Endothelial cell of umbilical vein (primary cell): ENCODE results near the gene NHS. TPM values are rescaled to one million over a fixed set of nuclear protein-coding genes. Genes with fewer than 3 reads are reported as not detected.
A peak's percentile ranks its signal among the peaks of the same experiment; 100 is the strongest.

Source experiments
- BruUV-seq: library from RNA; stranded (reverse); fragments of 400-500 nt; replicated peaks from 2 replicates; lab custom pipeline; 2021; lab: Mats Ljungman, UMichigan
- CTCF ChIA-PET: fragments of 300-600, 350-600 bp; sonication (Branson Sonifier 250); formaldehyde crosslinking; loops from one replicate; lab custom pipeline; 2021; ENCODE audit warnings: antibody characterized with exemption, inconsistent platforms; lab: Charles Lee
- POLR2A ChIA-PET: fragments of 300-600, 350-600 bp; sonication (Branson Sonifier 250); formaldehyde crosslinking; loops from one replicate; lab custom pipeline; 2021; ENCODE audit warnings: antibody characterized with exemption, inconsistent platforms; lab: Charles Lee
- DNase-seq: peaks from one replicate; pipeline ENCODE4 v3.0.0-alpha.2; 2011; ENCODE audit warnings: low read depth, low spot score
- FAIRE-seq: peaks from 2 replicates; lab custom pipeline; 2011; peaks lifted over from hg19 to GRCh38; lab: Jason Lieb, UNC
- H2AFZ ChIP-seq: 2 replicates; pipeline ENCODE4 v1.6.0; 2012; ENCODE audit warnings: low read depth, low read length, control low read depth, inconsistent platforms
- H3K27ac ChIP-seq: 2 replicates; pipeline ENCODE4 v1.5.1; 2011; ENCODE audit warnings: low read depth, mild to moderate bottlenecking, control low read depth, low read length, moderate library complexity; ENCODE audit not compliant: insufficient read depth
- H3K27me3 ChIP-seq, 2 experiments: 2 replicates each; pipeline versions ENCODE4 v1.6.0 to v1.6.1; 2011; ENCODE audit warnings: low read length in 2 of 2, mixed read lengths in 1 of 2; ENCODE audit not compliant: control insufficient read depth in 2 of 2, insufficient read depth in 2 of 2
- H3K36me3 ChIP-seq, 2 experiments: 2 replicates in 1 of 2; 3 replicates in 1 of 2; pipeline ENCODE4 v1.5.1; 2011; ENCODE audit warnings: low read length in 2 of 2, mild to moderate bottlenecking in 1 of 2, moderate library complexity in 1 of 2; ENCODE audit not compliant: control insufficient read depth in 2 of 2, insufficient read depth in 2 of 2; ENCODE audit errors: extremely low read depth in 1 of 2
- H3K4me1 ChIP-seq: 3 replicates; pipeline ENCODE4 v1.5.1; 2011; ENCODE audit warnings: mild to moderate bottlenecking, low read length; ENCODE audit not compliant: control insufficient read depth, insufficient read depth; ENCODE audit errors: extremely low read depth
- H3K4me2 ChIP-seq: 2 replicates; pipeline ENCODE4 v1.6.1; 2011; ENCODE audit warnings: low read length, control low read depth, mixed read lengths; ENCODE audit not compliant: insufficient read depth
- H3K4me3 ChIP-seq, 3 experiments: fragments of 200-600 bp in 1 of 3; sonication (generic), shearing (Covaris generic) in 1 of 3; replicated peaks in 1 of 3; 2 replicates each; pipeline ENCODE4 v1.5.1; 2011 to 2016; ENCODE audit warnings: control low read depth in 3 of 3, low read length in 3 of 3, mild to moderate bottlenecking in 2 of 3, inconsistent platforms in 1 of 3, low read depth in 1 of 3, moderate library complexity in 1 of 3; ENCODE audit not compliant: insufficient read depth in 1 of 3
- H3K79me2 ChIP-seq: 2 replicates; pipeline ENCODE4 v1.6.0; 2012; ENCODE audit warnings: low read length, inconsistent platforms; ENCODE audit not compliant: control insufficient read depth, insufficient read depth
- H3K9ac ChIP-seq: replicated peaks from 2 replicates; pipeline ENCODE3; 2011; ENCODE audit warnings: low read length, control low read depth; ENCODE audit not compliant: insufficient read depth; ENCODE audit errors: extremely low read depth
- H3K9me1 ChIP-seq: replicated peaks from 3 replicates; pipeline ENCODE4 v1.6.0; 2011; ENCODE audit warnings: mild to moderate bottlenecking, low read length; ENCODE audit not compliant: control insufficient read depth, insufficient read depth; ENCODE audit errors: extremely low read depth
- H3K9me3 ChIP-seq: replicated peaks from 2 replicates; pipeline ENCODE4 v1.5.1; 2012; ENCODE audit warnings: low read length, inconsistent platforms; ENCODE audit not compliant: control insufficient read depth, insufficient read depth
- H4K20me1 ChIP-seq: replicated peaks from 2 replicates; pipeline ENCODE3; 2011; ENCODE audit warnings: mild to moderate bottlenecking, low read length; ENCODE audit not compliant: control insufficient read depth, insufficient read depth; ENCODE audit errors: extremely low read depth
- EZH2 ChIP-seq: IDR thresholded peaks from 2 replicates; pipeline ENCODE4 v1.6.1; 2012; ENCODE audit warnings: borderline replicate concordance, low read depth, mild to moderate bottlenecking, moderate library complexity, low read length, inconsistent platforms; ENCODE audit not compliant: severe bottlenecking
- FOS ChIP-seq: IDR thresholded peaks from 2 replicates; pipeline ENCODE4 v1.6.1; 2011; ENCODE audit warnings: mild to moderate bottlenecking, low read length, moderate library complexity, borderline replicate concordance; ENCODE audit not compliant: insufficient read depth
- GATA2 ChIP-seq: IDR thresholded peaks from 2 replicates; pipeline ENCODE4 v1.7.0; 2011; ENCODE audit warnings: low read depth, mild to moderate bottlenecking, moderate library complexity, mixed read lengths, low read length; ENCODE audit not compliant: insufficient read length, insufficient read depth
- JUN ChIP-seq: IDR thresholded peaks from 2 replicates; pipeline ENCODE4 v1.6.1; 2011; ENCODE audit warnings: borderline replicate concordance, low read depth; ENCODE audit not compliant: insufficient read length, insufficient read depth
- MYC ChIP-seq: IDR thresholded peaks from one replicate; pipeline ENCODE4 v1.6.1; 2011; ENCODE audit warnings: mild to moderate bottlenecking, low read depth, low read length
- POLR2A ChIP-seq: IDR thresholded peaks from 2 replicates; pipeline ENCODE4 v1.6.1; 2012; ENCODE audit warnings: low read depth, mild to moderate bottlenecking, control low read depth, low read length
- POLR2AphosphoS5 ChIP-seq: IDR thresholded peaks from 2 replicates; pipeline ENCODE4 v1.6.1; 2012; ENCODE audit warnings: low read depth, mild to moderate bottlenecking, control low read depth, low read length, moderate library complexity; ENCODE audit not compliant: insufficient read depth
- dilution Hi-C: fragments of 300-500 bp; cut with MboI; formaldehyde crosslinking; loops from one replicate; pipeline ENCODE4 v1.15.0; 2019; ENCODE audit warnings: low sequenced_read_pairs; ENCODE audit not compliant: extremely low pct_ligation_motif_present
- intact Hi-C: fragments of 100-400 bp; cut with micrococcal nuclease; formaldehyde crosslinking; loops from one replicate; pipeline ENCODE4 v1.10.0; 2022
- polyA plus RNA-seq, 4 experiments: library from polyadenylated mRNA; depleted of rRNA in 3 of 4; stranded (reverse) in 3 of 4; unstranded in 1 of 4; fragments of >200 nt; gene quantifications; 2 replicates each; pipeline versions ENCODE4 v1.2.1 to v1.2.3, GENCODE V29; 2011 to 2012; ENCODE audit warnings: missing spikeins in 1 of 4
- total RNA-seq: library from RNA; stranded (reverse); gene quantifications from 2 replicates; pipeline ENCODE4 v1.2.3, GENCODE V29; 2021

The NHS gene
- total and polyA plus RNA-seq, 2 donors (not counting 3 experiments of a cell fraction or from before 2014, with no cell fraction given), result 0.07 to 0.46 TPM

DNA sequence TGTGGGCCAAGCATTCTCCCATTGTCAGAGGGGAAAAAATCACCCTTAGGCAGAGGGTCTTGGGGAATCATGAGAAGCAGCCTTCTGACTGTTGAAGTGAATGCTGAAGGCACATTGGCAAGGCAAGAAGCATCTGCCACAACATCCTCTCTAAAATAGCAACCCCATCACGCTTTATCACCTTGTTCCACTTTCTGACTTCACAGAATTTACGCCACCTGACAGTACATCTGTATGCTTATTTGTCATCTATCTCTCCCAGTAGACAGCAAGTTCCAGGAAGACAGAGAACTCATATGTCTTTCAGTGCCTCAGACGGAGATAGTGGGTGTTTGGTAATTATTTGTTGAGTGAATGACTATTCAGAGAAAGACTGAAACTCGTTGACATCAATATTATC is 293.9 kb downstream of the NHS start:
- DNase-seq (no peak), FAIRE-seq (no peak)
- Histone ChIP-seq H3K4me3 (no peak overlapping the region), H3K9me1 (no peaks in the 10 kb centered on the region), H3K9ac (no peak overlapping the region), H2AFZ (no peak overlapping the region), H3K4me2 (no peak overlapping the region), H3K79me2 (no peaks in the 10 kb centered on the region), H3K4me1 (no peaks in the 10 kb centered on the region), H3K27me3 (no peaks in the 10 kb centered on the region), H3K9me3 (no peaks in the 10 kb centered on the region), H3K27ac (no peak overlapping the region), H3K36me3 (no peaks in the 10 kb centered on the region), H4K20me1 (no peaks in the 10 kb centered on the region)
- intact Hi-C loops (no loop called here), dilution Hi-C loops (no loop called here)
- ChIA-PET CTCF (no interaction called here), POLR2A (no interaction called here)
- no TSS peak for BruUV-seq
- no peak for TF ChIP-seq GATA2

DNA sequence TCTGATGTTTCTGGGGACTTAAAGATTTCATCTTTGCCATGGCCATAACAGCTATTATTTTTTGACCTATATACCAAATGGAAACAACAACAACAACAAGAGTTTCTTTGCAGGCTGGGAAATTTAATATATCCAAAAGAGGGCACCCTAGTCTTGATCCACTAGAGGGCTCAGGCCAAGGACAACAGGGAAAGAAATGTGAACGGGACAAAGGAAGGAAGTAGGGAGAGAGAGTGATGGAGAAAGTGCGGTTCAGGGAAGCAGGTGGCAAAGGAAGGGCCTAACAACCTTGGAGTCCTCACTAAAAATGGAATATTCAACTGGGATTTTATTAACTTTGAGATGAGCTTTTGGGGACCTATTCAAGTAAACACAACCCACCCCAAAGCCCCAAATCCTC is 294.5 kb downstream of the NHS start:
- POLR2A ChIA-PET, result no interaction called here
- no peak overlapping the region for H3K9ac ChIP-seq
- H3K27me3 ChIP-seq, result no peaks in the 10 kb centered on the region
- H4K20me1 ChIP-seq, result no peaks in the 10 kb centered on the region
- H3K9me3 ChIP-seq, result no peaks in the 10 kb centered on the region
- dilution Hi-C loops (no loop called here), intact Hi-C loops (no loop called here)
- H3K27ac ChIP-seq, result no peak overlapping the region
- H3K4me2 ChIP-seq, result no peak overlapping the region
- TF ChIP-seq FOS, result no peak
- TF ChIP-seq JUN, result no peak
- TF ChIP-seq MYC, result no peak
- TF ChIP-seq EZH2, result no peak
- no peak for TF ChIP-seq POLR2AphosphoS5
- TF ChIP-seq POLR2A, result no peak
- no peak for TF ChIP-seq GATA2
- no TSS peak for BruUV-seq
- H3K36me3 ChIP-seq, result no peaks in the 10 kb centered on the region
- DNase-seq (no peak), FAIRE-seq (peak; percentile 57)
- H2AFZ ChIP-seq, result no peak overlapping the region
- H3K4me1 ChIP-seq, result no peaks in the 10 kb centered on the region
- no peaks in the 10 kb centered on the region for H3K9me1 ChIP-seq
- H3K4me3 ChIP-seq, result no peak overlapping the region
- H3K79me2 ChIP-seq, result no peaks in the 10 kb centered on the region
- CTCF ChIA-PET, result no interaction called here
